Stimulated activated CD4-positive, alpha-beta T cell treated with anti-CD3 and anti-CD28 coated beads, Interleukin-12 subunit alpha, Interleukin-12 subunit beta, amount 100 ng/mL, for 24 hours (primary cell): ENCODE results near the gene TSPAN32.

Experiments
- DNase-seq, 2 experiments: peaks; one replicate each; pipeline ENCODE4 v3.0.0-alpha.2; 2020; ENCODE audit warnings: low read depth in 2 of 2

Gene TSPAN32

DNA sequence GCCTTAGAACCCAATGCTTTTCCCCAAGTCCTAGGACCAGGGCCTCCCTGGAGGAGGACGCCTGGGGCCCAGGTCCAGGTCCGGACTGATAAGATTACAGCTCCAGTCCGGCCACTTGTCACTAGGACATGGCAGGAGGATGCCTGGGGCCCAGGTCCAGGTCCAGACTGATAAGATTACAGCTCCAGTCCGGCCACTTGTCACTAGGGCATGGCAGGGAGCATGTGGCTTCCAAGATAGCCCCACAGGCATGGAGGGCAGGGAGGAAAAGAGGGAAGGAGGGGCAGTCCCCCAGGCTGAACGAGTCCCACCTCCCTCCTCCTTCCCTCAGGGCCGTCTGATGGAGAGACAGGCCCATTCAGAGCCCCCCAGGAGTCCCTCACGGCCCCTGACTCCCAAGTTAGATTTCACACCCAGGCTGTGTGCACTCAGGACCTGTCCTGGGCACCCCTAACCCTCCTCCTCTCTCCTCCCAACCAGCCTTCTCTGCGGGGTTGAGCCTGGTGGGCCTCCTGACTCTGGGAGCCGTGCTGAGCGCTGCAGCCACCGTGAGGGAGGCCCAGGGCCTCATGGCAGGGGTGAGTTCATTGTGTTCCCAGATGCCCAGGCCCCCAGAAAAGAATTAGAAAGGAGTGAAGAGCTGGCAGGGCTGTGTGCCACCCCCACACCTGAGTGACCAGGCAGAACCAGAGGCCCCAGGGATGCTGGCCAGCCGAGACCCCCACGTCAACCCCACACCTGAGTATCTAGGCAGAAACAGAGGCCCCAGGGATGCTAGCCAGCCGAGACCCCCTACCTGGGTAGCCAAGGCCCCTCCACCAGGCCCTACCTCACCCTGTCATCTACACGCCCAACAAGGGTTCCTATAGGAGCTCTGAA, 2.1 kb downstream of the TSPAN32 start:
- DNase-seq = no peak

DNA sequence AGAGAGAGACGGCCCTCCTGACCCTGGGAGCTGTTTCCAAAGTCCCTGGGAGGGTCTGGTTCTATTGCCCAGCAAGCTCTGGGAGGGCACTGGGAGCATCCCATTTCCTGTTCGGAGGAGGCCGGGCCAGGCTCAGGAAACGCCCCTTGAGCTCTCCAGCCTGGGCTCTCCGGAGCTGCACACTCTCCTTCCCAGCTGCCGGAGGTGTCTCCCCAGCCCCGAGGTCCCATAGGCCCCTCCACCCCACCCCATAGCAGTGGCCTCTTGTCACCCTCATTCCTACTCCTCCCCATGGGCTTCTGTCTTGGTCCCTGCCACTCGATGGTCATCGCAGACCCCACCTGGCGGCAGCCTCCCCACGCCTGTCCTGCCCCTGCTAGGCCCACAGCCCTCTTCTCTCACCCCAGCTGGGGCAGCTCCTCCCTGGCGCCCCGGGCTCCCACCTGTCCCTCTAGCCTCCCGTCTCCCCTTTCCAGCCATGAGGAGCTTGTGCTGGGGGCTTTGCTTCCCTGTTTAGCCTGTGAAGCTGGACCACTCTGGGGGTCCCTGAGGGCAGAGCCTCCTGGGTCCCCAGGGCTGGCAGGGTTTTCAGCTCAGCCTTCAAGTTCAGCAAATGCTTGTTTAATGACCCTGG, 2.8 kb downstream of the TSPAN32 start:
- no peak for DNase-seq

DNA sequence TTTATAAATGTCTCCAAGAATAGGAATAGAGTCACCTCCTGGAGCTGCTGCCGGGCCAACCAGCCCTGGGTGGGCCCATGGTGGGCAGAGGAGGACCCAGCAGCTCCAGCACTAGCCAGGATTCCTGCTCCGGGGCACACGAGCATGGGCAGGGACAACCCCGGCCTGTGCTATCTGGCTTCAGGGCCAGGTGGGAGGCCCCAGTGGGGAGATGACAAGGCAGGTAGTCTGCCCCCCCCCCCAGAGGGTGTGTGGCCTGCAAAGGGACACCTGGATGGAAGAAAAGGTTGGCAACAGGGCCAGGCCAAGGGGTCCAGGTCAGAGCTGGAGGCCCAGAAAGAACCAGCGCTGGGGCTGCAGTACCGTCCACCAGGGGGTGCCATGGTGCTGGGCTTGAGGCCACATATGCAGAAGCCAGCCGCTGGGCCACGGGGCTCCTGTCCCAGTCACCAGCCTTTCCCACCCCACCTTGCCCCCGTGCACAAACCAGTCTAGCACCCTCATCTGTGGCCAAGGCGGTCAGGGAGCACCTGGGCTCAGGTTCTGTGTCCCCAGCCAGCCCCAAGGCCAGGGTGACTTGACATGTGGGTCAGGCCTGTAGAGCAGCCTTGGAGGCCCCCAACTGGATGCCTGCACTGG, 3.4 kb downstream of the TSPAN32 start:
- peak; percentile 59 to 89 for DNase-seq

DNA sequence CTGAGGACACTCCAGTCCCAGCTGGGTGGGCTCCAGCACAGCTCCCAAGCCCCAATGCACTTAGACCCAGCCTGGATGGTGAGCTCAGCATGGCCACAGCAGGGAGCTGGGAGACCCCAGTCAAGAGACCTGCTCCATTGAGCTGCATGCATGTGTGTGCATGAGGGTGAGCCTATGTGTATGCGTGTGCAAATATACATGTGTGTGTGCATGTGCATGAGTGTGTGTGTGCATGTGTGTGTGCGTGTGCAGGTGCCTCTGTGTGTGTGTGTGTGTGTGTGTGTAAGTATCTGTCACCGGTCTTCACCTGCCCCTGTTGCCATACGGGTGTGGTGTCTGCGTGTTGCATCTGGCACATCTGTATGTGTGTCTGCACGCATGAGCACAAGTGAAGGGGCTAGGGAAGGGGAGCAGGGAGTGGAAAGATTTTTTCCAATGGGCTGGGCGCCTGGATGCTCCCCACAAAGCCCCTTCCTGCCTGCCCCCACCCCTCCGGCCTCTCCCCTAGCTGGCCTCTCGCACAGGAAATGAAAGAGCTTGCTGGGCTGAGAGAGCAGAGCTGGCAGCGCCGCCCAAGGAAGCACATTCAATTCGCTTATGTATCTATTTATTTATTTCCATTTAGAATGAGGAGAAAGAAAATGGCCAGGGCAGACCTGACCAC, 4.1 kb downstream of the TSPAN32 start:
- DNase-seq = no peak

DNA sequence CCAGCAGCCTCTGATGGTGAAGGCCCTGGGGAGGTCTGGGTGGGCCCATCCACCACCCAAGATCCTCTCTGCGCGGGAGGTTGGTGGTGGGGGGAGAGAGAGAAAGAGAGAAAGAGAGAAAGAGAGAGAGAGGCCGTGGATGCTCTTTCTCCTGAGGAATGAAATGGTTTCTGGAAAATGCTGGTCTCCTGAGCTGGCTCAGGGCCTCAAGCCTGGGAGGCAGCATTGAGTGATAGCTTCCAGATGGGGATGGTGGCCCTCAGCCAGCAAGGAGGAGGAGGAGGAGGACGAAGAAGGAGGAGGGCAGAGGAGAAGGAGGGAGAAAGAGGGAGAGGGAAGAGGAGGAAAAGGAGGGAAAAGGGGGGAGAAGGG, 4.6 kb downstream of the TSPAN32 start:
- no peak for DNase-seq

DNA sequence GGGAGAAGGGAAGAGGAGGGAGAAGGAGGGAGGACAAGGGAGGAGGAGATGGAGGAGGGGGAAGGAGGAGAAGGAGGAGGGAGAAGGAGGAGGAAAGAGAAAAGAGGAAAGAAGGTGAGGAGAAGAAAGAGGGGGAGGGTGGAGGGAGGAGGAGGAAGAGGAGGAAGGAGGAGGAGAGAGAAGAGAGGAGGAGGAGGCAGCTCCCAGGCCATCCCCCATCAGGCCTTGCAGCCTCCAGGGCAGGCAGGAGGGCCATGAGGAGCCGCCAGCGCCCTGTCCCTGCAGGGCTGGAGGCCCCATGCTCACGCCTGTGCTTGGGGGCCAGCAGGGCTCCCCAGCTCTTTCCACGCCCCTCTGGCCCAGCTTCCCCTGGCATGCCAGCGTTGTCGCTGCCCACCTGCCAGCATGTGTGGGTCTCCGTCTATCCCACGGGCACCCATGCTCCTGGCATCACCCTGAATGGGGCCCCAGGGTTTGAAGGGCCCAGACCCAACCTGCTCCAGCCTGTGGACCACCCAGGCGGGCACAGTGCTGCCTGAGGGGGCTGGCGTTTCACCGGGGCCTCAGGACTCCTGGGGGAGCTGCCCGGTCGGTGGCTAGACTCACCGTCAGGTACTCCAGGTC, 5.2 kb downstream of the TSPAN32 start:
- no peak for DNase-seq

DNA sequence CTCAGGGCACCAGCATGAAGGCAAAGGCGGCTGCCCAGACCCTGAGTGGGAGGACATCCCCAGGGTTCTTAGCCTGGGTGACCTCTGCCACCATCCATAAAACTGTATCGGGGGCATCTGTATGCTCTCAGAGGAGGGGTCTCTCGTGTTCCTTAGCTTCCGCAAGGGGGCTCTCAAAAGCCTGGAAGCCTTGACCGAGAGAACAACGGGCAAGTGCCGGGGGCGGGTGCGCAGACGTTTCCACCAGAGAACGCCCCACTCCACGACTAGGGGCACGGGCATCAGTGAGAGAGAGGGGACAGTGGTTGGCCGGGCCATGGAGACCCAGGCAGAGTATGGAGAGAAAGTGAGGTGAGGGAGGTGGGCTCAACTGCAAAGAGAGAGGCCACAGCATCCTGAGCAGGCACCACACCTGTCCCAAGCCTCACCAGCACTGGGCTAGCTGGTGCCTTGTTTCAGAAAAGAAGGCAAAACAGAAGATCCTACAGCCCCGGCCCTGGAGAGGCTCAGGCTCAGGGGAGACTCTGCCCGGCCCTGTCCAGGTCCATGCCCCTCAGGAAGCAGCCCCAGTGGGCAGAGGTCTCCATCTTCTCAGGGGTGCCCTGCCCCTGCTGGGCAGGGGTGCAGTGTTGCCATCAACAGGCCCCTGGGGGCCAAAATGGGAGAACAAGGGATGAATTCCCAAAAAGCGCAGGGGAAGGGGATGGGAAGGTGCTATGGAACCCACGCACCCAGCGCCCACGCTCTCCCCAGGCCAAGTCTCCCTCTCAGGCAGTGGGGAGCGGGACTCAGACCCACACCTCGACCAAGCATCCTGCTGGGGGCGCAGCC, 5.9 kb downstream of the TSPAN32 start:
- no peak for DNase-seq

DNA sequence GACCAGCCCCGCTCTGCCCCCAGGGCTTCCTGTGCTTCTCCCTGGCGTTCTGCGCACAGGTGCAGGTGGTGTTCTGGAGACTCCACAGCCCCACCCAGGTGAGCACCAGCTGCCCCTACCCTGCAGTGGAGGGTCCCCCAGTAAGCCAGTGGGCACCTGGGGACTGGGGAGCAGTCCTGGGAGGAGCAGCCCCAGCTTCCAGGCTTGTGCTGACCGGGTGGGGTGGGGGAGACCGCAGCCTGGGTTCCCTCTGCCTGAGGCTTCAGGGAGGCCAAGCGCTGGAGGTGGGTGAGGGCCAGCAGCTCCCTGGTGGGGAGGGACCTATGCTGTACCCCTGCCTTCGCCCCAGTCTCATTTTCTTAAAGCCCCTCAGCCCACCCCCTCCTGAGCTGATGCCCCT, 6.9 kb downstream of the TSPAN32 start:
- no peak for DNase-seq

DNA sequence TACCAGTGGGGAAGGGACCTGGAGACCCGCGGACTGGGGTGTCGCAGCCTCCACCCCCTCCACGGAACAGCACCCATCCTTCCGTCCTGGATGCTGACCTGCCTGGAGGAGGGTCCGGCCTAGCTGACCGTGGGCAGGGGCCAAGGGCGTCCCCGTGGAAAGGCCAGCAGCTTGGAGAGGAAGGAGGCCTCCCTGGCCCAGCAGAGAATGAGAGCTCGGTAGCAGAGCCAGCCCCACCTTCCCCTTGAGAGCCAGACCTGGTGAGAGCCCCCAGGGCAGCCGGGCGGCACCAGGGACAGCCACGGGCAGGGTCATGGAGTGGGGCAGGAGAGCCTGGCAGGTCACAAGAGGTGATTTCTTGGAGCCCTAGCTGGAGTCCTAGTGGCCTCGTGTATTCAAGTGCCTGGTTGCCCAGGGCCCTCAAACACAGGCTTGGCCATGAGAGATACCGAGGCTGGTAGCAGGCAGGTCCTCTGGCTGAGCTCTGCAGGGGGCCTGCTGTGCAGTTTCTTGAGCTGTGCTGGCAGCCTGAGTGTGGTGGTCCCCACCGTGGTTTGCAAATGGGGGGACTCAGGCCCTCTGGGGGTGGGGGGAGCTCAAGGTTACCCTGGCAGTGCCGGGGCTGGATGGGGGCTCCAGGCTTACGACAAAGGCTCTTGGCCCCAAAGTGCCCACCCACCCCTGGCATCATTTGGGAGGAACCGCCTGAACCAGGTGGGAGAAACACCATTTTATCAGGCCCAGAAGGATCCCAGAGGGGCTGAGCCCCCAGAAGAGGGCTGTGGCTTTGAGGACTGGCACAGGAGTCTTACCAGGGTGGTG, 7.6 kb downstream of the TSPAN32 start:
- DNase-seq = no peak

DNA sequence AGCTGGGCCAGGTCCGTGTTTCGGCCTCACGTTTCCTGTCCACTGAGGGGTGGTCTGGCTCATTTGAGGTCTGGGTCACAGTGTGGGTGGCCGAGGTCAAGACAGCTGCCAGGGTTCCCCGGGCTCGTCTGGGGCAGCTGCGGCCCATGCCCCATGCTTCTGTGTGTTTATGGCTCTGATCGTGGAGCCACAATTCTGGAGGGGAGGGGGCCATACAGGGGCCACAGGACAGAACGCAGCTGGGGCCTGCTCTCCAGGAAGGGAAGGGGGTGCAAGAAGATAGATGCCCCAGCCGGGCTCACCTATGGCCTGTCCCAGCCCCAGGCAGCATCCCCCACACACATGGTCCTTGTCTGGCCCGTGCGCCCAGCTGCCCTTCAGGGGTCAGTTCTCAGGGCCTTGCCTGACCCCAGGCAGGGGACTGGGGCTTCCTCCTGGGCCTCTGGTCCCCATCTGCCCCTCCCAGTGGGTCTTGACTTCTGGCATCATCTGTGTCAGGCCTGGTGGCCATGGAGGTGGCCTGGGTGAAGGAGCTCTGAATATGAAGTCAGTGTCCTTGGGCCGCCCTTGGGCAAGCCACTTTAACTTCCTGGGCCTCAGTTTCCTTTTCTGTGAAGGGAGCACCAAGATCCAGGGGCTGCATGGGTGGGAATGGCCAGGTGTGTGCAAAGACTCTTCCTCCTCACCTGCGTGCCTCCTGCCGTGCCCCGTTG, 8.4 kb downstream of the TSPAN32 start:
- DNase-seq = no peak

DNA sequence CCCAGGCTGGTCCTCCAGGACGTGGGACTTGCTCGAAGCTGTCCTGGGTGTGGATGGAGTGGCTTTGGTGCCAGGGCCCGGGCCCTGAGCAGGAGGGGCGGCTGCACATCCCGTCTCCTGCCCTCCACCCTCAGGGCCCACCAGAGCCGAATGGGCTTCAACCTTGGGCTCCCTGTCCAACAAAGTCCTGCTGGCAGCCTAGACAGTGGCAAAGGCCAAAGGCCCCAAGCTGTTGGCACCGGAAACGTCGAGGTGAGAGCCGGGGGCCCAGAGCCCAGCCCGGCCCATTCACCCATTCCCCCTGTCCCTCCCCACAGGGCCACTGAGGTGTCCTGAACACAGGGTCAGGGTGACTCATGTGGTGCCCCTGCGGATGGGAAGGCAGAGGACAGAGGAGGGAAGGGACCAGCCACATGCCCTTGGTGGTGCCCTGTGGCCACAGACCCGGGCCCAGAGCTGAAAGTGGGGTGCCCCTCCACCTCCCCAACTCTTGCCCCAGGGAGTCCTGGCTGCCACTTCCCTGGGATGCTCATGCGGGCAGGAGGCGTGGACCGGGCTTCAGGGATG, 9.1 kb downstream of the TSPAN32 start:
- no peak for DNase-seq

DNA sequence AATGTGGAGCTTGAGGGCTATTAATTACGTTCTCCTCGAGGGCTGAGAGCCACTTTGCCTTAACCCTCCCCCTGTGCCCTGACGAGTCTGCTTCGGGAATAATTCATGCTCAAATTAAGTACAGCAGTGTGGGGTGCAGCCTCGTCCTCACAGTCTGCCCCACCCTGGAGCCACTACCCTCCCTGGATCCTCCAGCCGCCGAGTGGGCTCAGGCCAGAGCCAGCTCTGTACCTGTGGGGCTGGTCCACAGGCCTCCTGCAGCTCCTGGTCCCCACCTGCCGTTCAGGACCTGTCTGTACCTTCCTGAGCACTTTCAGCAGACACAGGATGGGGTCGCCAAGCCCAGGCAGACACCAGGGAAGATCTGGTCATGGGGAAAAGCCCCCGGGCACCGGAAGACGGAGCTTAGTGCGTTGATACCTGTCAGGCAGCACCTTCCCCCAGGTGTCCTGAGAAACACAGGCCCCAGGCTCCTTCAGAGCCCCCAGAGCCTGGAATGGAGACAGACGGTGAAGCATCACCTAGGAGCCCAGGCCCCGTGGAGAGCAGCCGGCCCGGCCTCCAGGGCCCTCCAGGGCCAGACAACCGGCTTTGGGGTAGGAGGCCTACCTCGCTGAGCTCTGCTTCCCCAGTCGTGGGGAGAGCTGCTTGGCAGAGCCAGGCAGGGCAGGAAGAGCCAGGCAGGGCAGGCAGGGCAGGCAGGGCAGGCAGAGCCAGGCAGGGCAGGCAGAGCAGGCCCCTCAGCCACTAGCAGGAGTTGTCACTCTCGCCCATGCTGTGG, 9.7 kb downstream of the TSPAN32 start:
- DNase-seq = no peak

DNA sequence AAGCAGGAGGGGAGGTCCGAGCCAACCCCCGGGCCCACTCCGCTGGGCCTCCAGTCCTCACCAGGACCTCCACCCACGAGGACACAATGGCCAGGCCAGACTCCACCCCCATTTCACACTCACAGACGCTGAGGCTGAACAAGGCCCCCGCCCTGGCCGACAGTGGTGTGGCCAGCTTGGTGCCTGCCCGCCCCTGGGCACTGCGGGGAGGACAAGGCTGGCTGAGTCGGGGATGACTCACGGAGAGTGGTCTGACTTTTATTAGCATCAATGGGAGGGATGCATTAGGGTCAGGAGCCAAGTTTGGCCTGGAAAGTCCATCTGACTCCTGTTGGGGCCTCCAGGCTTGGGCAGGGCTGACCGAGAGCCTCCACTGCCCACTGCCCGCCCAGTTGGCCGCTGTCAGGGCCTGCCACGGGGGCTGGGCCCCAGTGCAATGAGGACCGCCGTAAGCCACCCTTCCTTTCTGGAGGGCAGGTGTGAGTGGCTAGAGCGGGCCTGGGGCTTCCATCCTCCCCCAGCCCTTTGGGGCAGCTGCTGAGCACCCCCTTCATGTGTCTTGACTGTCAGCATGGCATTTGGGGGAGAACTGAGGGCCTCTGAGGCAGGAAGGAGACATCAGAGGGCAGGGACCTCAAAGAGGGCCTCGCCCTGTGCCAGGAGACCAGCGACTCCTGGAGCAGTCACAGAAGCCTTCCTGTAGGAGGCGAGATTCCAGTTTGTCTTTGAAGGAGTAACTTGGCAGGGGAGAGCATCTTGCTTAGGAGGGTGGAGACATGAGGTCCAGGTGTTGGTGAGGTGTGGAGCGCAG, 10.6 kb downstream of the TSPAN32 start:
- no peak for DNase-seq

DNA sequence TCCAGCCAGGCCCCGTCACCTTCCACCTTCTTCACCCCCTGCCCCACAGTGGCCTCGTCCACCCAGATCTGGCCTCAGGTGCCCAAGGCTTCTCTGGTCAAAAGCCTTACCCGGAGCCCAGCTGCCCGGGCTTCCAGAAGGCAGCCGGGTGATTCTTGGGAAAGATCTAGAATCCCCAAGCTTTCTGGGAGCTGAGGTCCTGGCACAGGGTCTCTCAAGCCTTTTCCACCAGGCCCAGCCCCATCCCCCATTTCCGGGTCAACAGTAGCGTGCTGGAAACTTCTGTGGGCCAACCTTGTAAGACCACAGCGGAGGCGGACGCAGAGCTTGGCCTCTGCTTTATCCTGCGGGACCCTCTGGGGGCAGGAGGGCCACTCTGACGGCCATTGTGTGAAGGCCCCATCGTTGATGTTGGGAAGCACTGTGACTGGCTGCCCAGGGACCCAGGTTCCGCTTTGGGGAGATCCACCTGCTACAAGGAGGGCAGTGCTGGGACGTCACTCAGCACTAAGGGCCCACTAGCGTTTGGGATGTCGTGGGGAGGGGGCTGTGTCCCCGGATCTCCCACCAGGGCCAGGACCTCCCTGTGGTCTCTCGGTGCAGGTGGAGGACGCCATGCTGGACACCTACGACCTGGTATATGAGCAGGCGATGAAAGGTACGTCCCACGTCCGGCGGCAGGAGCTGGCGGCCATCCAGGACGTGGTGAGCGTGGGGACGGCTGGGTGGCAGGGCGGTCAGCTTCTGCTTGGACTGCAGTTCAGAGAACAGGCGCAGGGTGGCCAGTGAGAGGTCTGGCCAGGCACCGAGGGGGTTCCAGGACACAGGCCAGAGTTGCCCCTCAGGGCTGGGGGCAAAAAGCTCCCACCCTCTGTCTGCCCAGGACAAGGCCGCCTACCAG, 11.5 kb downstream of the TSPAN32 start:
- DNase-seq = no peak

DNA sequence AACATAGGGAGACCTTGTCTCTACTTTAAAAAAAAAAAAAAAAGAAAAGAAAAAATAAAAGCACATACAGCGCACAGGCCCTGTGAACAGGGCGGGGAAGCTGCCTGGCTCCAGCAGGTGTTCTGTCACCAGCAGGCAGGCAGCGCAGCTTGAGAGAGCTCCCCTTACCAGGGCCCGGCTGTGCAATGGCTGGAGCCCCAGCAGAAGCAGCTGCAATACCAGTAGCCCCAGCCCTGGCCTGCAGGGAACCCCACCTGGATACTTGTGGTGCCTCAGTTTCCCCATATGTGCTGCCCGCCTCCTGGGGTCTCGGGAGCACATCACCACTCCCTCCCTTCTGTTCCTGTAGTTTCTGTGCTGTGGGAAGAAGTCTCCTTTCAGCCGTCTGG, 12.3 kb downstream of the TSPAN32 start:
- no peak for DNase-seq
